Measurements from ENCODE around the gene CRY1.
A peak's percentile ranks its signal among the peaks of the same experiment; 100 is the strongest.

Gene CRY1

GRCh38 chr12:106964526-106964925 is 128.8 kb downstream of the CRY1 start:
- DNase-seq (ENCODE audit: low read depth, low spot score) = no peak

- no peak for DNase-seq (ENCODE audit: low read depth, low spot score)
Measured at GRCh38 chr12:106962286-106962685, 131.1 kb downstream of the CRY1 start.

- no peak for DNase-seq (ENCODE audit: low read depth, low spot score)
Measured at GRCh38 chr12:106960443-106960842, 132.9 kb downstream of the CRY1 start.

- peak; percentile 9 for DNase-seq (ENCODE audit: low read depth, low spot score)
Measured at GRCh38 chr12:106957583-106957982, 135.8 kb downstream of the CRY1 start.

DNA sequence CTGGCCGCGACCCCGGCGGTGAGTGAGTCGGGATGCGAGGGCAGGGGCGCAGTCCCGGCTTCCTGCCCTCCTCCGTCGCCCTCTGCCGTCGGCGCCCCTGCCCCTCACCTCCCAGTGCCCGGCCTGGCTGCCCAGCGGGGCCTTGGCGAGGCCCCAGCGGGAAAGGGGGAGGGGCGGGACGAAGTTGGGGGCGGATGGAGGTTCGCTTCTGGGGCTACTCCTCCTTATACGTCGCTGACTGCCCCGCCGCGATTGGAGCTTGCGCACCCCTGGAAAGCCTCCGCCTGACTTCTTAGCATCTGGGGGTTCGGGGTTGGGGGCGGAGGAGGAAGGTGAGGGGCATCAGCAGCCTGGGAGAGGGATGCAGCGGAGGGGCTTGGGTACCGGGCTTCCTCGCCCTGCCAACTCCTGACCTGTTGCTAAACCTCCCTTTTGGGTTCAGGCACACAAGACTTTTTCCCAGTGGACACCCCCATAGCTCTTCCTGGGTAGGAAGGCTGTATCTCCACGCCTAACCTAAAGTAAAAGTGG is 137.2 kb downstream of the CRY1 start:
- no peak for DNase-seq (ENCODE audit: low read depth, low spot score)

DNA sequence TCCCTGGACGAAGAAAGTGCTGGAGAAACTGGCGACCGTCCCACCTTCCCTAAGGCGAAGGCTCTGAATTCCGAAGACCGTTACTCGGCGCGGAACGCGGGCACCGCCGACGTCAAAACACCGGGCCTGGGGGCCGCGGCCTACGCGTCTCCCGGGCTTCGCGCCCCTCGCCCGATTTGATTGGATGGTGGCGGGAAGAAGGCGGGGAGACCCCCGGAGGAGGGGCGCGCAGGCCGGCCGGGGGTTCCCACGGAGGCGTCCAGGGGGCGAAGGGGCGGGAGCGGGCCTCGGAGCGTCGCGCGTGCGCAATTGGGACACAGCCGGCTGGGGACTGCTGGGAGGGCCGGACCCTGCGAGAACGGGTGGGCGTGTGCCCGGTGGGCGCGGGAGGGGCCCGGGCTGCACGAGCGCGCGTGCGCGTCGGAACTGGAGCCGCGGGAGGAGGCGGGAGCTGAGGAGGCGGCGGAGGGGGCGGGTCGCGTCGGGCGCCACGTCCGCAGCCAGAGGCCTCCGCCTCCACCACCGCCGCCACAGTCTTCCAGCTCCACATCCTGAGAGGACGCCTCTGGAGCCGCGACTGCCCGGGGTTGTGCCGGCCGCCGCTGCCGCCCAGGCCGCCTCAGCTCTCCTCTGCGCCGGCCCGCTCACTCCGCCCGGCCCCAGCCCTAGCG is 137.8 kb downstream of the CRY1 start, which contains the start of gene TMEM263:
TSS of gene TMEM263 (plus strand) at position 531 of the 671 bp plus-strand sequence. CDS start 11,210 bp downstream, outside the sequence.
- DNase-seq (ENCODE audit: low read depth, low spot score) = peak; percentile 99

DNA sequence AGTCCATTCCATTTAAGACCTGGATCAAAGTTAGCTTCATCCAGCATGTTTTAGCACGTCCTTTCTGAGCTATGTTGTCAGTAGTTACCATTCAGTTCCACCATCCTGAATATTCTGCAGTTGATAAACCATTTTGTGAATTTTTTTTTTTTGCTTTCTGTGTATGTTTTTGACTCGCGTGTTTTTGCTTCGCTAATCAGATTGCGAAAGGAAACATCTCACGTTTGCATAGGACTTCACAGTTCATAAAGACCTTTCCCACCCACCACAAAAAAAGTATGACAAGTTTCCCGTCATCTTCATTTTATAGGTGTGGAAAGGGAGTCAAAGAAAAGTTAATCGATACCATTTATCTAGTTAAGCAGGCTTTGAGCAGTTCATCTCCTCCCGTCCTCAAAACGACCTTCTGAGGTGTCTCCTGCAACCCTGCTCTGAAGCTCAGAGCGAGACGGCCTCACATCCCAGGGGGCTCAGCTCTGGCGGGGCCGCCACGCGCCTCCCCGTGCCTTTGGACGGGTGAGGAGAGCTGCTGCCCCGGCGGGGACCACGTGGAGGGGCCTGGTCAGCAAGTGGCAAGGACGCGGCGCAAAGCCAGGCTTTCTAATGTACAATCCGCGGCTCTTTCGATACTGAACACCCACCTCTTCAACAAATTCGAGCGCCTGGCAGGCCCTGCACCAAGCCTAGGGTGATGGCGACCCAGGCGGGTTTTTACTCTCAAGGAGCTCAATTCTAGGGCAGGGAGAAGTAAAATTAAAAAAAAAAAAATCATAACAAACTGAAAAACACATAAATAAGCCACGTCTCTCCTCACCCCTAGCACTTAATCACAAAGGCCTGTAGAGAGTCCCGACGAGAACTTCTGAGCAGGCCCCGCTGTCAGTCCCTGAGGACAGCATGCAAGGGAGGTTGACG is 138.6 kb downstream of the CRY1 start:
- DNase-seq (ENCODE audit: low read depth, low spot score) = no peak

GRCh38 chr12:106953352-106954250 is 139.7 kb downstream of the CRY1 start:
- peak; percentile 36 for DNase-seq (ENCODE audit: low read depth, low spot score)

GRCh38 chr12:106950591-106950990 is 142.8 kb downstream of the CRY1 start:
- DNase-seq (ENCODE audit: low read depth, low spot score) = no peak

DNA sequence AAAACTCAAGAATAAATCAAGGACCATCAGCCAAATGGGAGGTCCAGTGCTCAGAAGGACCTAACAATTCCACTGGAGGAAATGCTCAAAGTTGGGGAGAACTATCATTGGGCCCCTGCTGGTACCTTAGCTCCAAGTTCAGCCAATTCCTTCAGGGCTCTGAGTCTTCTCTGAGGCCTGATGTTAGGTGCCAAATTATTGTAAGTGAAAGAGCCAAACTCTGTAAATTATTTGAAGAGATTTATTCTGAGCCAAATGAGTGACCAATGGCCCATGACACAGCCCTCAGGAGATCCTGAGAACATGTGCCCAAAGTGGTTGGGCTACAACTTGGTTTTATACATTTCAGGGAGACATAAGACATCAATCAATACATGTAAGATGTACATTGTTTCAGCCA is 145.9 kb downstream of the CRY1 start:
- DNase-seq (ENCODE audit: low read depth, low spot score) = no peak

- DNase-seq (ENCODE audit: low read depth, low spot score) = no peak
Measured at GRCh38 chr12:106945261-106945851, 148.0 kb downstream of the CRY1 start.

- DNase-seq (ENCODE audit: low read depth, low spot score) = no peak
Measured at GRCh38 chr12:106942775-106943174, 150.6 kb downstream of the CRY1 start.

- no peak for DNase-seq (ENCODE audit: low read depth, low spot score)
Measured at GRCh38 chr12:106941481-106942156, 151.7 kb downstream of the CRY1 start.

Data from astrocyte of the hippocampus (primary cell).